Panc1 (cell line): ENCODE data around the gene ETF1.

Source experiments
- CTCF ChIP-seq: fragments of 450-650 bp; IDR thresholded peaks from 2 replicates; pipeline ENCODE4 v1.5.1; 2017; ENCODE audit warnings: mild to moderate bottlenecking
- TCF7L2 ChIP-seq: IDR thresholded peaks from 2 replicates; pipeline ENCODE4 v1.6.1; 2011; ENCODE audit warnings: mild to moderate bottlenecking, low read depth, low read length, inconsistent platforms

GRCh38 chr5:138580777-138581176, 37.7 kb upstream of the ETF1 start:
- TF ChIP-seq TCF7L2 (no peak), CTCF (no peak)
